Activated T-helper 2 cell treated with anti-CD3 and anti-CD28 coated beads, Interferon-gamma antibody, Interleukin-2, Interleukin-4, amounts not matched to agents 10 μg/mL and 5 μg/mL and 100 μg/mL, durations not matched to agents 14 hours and 24 hours and 36 hours (primary cell): ENCODE measurements around the gene IPCEF1. TPM values are rescaled to one million over a fixed set of nuclear protein-coding genes. Genes with fewer than 3 reads are reported as not detected.
"Not testable (repeated sequence)": the region's sequence is repeated elsewhere in the genome, so short reads cannot be mapped to it uniquely, and the experiment has no call there.

Experiments
- DNase-seq: peaks from one replicate; pipeline ENCODE4 v3.0.0; 2021; ENCODE audit warnings: low spot score
- H3K27ac Mint-ChIP-seq: one replicate; pipeline ENCODE4 v1.8.0; 2021; ENCODE audit warnings: mixed read lengths
- H3K27me3 Mint-ChIP-seq: one replicate; pipeline ENCODE4 v1.8.0; 2021; ENCODE audit warnings: low read depth, mixed read lengths
- H3K36me3 Mint-ChIP-seq: one replicate; pipeline ENCODE4 v1.8.0; 2021; ENCODE audit warnings: low read depth, mixed read lengths
- H3K4me1 Mint-ChIP-seq: one replicate; pipeline ENCODE4 v1.8.0; 2021; ENCODE audit warnings: low read depth, mixed read lengths
- H3K4me3 Mint-ChIP-seq: one replicate; pipeline ENCODE4 v1.8.0; 2021; ENCODE audit warnings: low read depth, mild to moderate bottlenecking, moderate library complexity, mixed read lengths
- H3K9me3 Mint-ChIP-seq: one replicate; pipeline ENCODE4 v1.8.0; 2021; ENCODE audit warnings: mixed read lengths
- intact Hi-C: fragments of 100-400 bp; cut with micrococcal nuclease; formaldehyde crosslinking; loops from one replicate; pipeline ENCODE4 v1.15.1; 2023
- total RNA-seq: library from RNA; stranded (reverse); gene quantifications from 2 replicates; pipeline ENCODE4 v1.2.3, GENCODE V29; 2022

IPCEF1 gene
- total RNA-seq, 1 donor from 2014 or later, result 0.34 TPM

DNA sequence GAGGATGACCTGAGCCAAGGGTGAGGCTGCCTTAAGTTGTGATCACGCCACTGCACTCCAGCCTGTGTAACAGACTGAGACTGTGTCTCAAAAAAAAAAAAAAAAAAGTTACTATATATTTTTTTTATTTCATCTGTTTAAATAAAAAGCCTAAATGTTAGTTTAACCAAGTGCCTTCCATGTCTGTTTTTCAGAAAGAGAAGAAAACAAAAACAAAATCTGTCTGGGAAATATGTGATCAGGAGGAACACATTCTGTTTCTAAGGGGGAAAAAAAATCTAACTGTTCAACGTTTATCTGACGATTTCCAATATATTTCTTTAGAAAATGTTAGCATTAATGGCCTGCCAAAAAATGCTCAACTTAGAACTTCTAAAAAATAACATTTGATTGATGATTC, 147.0 kb downstream of the IPCEF1 start:
- no peak overlapping the region for H3K4me3 Mint-ChIP-seq
- no peaks in the 10 kb centered on the region for H3K27me3 Mint-ChIP-seq
- no peaks in the 10 kb centered on the region for H3K4me1 Mint-ChIP-seq
- no peaks in the 10 kb centered on the region for H3K9me3 Mint-ChIP-seq
- no peak overlapping the region for H3K27ac Mint-ChIP-seq
- peaks cover under 1% of the 10 kb centered on the region for H3K36me3 Mint-ChIP-seq
- DNase-seq, result no peak
- intact Hi-C loops, result no loop called here

GRCh38 chr6:154206996-154207395, 149.6 kb downstream of the IPCEF1 start:
- no peaks in the 10 kb centered on the region for H3K27me3 Mint-ChIP-seq
- intact Hi-C loops, result no loop called here
- H3K4me1 Mint-ChIP-seq, result no peaks in the 10 kb centered on the region
- DNase-seq, result no peak
- peaks cover 7% of the 10 kb centered on the region for H3K36me3 Mint-ChIP-seq
- H3K9me3 Mint-ChIP-seq, result no peaks in the 10 kb centered on the region
- no peak overlapping the region for H3K27ac Mint-ChIP-seq
- H3K4me3 Mint-ChIP-seq, result no peak overlapping the region

- intact Hi-C loops, result no loop called here
- H3K4me1 Mint-ChIP-seq, result no peaks in the 10 kb centered on the region
- peaks cover 10% of the 10 kb centered on the region for H3K36me3 Mint-ChIP-seq
- H3K9me3 Mint-ChIP-seq, result no peaks in the 10 kb centered on the region
- no peak for DNase-seq
- H3K27ac Mint-ChIP-seq, result no peak overlapping the region
- H3K4me3 Mint-ChIP-seq, result no peak overlapping the region
- H3K27me3 Mint-ChIP-seq, result no peaks in the 10 kb centered on the region
Measured at GRCh38 chr6:154206141-154206540, 150.5 kb downstream of the IPCEF1 start.

DNA sequence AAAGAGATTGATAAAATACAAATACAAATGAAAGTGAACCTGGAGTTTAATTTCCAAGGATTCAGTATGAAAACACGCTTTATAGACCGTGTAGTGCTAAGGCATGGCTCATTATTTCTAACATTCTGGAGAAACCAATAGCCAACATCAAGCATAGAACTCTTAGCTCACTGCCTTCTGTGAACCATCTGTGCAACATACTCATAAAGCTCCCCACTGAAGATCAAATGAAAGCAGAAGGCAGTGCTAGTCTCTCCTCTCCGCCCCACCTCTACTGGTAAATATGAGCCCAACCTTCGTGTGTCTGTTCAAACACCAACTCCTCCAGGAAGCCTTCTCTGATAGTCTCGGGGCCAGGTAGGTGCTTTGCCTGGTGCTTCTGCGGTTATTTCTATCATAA, 153.6 kb downstream of the IPCEF1 start:
- intact Hi-C loops, result no loop called here
- H3K9me3 Mint-ChIP-seq, result no peaks in the 10 kb centered on the region
- H3K27me3 Mint-ChIP-seq, result no peaks in the 10 kb centered on the region
- H3K27ac Mint-ChIP-seq, result no peak overlapping the region
- H3K36me3 Mint-ChIP-seq, result peaks cover 11% of the 10 kb centered on the region
- DNase-seq, result no peak
- no peaks in the 10 kb centered on the region for H3K4me1 Mint-ChIP-seq
- no peak overlapping the region for H3K4me3 Mint-ChIP-seq

DNA sequence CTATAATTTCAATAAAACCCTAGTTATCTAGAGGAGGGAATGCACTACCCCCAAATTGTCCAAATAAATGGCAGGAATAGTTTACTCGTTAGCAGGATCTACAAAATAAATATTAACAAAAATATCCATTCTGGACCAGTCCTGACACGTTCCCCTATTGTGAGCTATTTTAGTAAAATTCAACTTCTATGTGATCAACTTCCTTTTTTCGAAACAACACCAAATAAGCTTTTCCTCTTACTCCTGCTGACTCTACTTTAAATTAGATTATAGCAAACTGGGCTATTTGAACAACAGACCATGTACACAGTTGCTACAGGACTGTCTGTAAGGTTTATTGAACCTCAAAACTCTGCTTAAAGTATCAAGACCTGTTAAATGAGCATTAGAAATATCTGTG, 154.3 kb downstream of the IPCEF1 start:
- H3K36me3 Mint-ChIP-seq, result peaks cover 11% of the 10 kb centered on the region
- no peak overlapping the region for H3K4me3 Mint-ChIP-seq
- no peaks in the 10 kb centered on the region for H3K27me3 Mint-ChIP-seq
- peaks cover 1% of the 10 kb centered on the region for H3K4me1 Mint-ChIP-seq
- intact Hi-C loops, result no loop called here
- no peak for DNase-seq
- H3K27ac Mint-ChIP-seq, result no peak overlapping the region
- H3K9me3 Mint-ChIP-seq, result no peaks in the 10 kb centered on the region

DNA sequence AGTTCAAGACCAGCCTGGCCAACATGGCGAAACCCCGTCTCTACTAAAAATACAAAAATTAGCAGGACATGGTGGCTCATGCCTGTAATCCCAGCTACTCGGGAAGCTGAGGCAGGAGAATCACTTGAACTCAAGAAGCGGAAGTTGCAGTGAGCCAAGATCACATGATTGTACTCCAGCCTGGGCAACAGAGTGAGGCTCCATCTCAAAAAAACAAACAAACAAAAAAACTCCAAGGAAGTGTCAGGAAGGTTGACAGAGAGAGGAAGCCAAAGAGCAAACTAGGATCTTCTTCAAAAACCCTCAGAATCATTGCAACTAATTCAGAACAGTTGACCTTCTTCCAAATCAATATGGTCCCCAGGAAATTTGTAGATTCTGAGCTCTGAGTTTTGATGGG, 154.9 kb downstream of the IPCEF1 start:
- H3K9me3 Mint-ChIP-seq, H3K27me3 Mint-ChIP-seq, H3K4me1 Mint-ChIP-seq, H3K4me3 Mint-ChIP-seq, H3K27ac Mint-ChIP-seq, DNase-seq, intact Hi-C loops: not testable (repeated sequence)
- peaks cover 11% of the 10 kb centered on the region for H3K36me3 Mint-ChIP-seq

- H3K27ac Mint-ChIP-seq, result no peak overlapping the region
- H3K4me1 Mint-ChIP-seq, result peaks cover 5% of the 10 kb centered on the region
- no peak overlapping the region for H3K4me3 Mint-ChIP-seq
- intact Hi-C loops, result no loop called here
- H3K9me3 Mint-ChIP-seq, result no peaks in the 10 kb centered on the region
- no peaks in the 10 kb centered on the region for H3K27me3 Mint-ChIP-seq
- peaks cover 4% of the 10 kb centered on the region for H3K36me3 Mint-ChIP-seq
- DNase-seq, result no peak
Measured at GRCh38 chr6:154197196-154197860, 159.3 kb downstream of the IPCEF1 start.

DNA sequence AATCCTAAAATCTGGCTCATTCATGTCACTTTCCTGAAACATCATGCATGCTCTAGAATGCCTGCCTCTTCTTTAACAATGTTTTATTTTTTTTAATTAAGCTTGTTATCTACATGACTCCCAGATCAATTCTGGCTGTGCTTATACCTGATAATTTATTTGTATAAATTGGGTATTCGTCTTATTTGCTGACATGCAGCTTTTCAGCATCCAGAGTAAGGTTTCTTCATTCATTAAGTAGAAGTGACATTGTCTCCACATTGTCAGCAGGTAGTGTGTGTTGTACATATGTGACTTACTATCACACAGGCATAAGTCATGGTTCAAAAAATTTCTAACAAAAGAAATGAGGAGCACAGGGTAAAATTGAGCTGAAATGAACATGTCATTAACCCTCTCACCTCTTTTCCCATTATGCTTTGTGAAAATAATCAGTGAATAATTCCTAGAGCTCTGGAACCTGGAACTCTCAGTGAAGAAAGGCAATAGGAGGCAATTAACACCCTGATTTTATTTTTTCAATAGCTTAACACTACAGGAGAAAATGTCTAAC, 160.2 kb downstream of the IPCEF1 start:
- intact Hi-C loops, result no loop called here
- H3K27me3 Mint-ChIP-seq, result no peaks in the 10 kb centered on the region
- peaks cover 5% of the 10 kb centered on the region for H3K4me1 Mint-ChIP-seq
- H3K9me3 Mint-ChIP-seq, result no peaks in the 10 kb centered on the region
- no peak overlapping the region for H3K4me3 Mint-ChIP-seq
- no peak overlapping the region for H3K27ac Mint-ChIP-seq
- DNase-seq, result no peak
- H3K36me3 Mint-ChIP-seq, result peaks cover 4% of the 10 kb centered on the region

DNA sequence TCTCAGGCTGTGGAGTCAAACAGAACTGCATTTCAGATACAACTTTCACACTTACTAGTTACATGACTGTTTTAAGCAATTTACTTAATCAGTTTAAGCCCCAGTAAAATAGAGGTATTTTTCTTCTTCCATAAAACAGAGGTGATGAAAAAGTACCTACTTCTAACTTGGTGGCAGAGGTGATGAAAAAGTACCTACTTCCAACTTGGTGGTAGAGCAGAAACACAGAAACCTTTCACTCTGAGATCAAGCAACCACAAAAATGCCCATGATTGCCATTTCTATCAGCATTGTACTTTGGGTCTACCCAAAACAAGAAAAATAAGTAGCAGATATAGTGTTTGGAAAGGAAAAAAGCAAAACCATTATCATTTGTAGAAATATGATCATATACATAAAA, 168.9 kb downstream of the IPCEF1 start:
- Mint-ChIP-seq H3K9me3 (peaks cover under 1% of the 10 kb centered on the region), H3K27ac (no peak overlapping the region), H3K4me3 (no peak overlapping the region), H3K4me1 (no peaks in the 10 kb centered on the region), H3K27me3 (no peaks in the 10 kb centered on the region), H3K36me3 (no peaks in the 10 kb centered on the region)
- intact Hi-C loops, result no loop called here
- no peak for DNase-seq

- DNase-seq, result no peak
- no peaks in the 10 kb centered on the region for H3K36me3 Mint-ChIP-seq
- H3K4me3 Mint-ChIP-seq, result no peak overlapping the region
- H3K9me3 Mint-ChIP-seq, result peaks cover 4% of the 10 kb centered on the region
- no peaks in the 10 kb centered on the region for H3K4me1 Mint-ChIP-seq
- no peak overlapping the region for H3K27ac Mint-ChIP-seq
- intact Hi-C loops, result no loop called here
- H3K27me3 Mint-ChIP-seq, result no peaks in the 10 kb centered on the region
Measured at GRCh38 chr6:154187203-154187602, 169.4 kb downstream of the IPCEF1 start.

DNA sequence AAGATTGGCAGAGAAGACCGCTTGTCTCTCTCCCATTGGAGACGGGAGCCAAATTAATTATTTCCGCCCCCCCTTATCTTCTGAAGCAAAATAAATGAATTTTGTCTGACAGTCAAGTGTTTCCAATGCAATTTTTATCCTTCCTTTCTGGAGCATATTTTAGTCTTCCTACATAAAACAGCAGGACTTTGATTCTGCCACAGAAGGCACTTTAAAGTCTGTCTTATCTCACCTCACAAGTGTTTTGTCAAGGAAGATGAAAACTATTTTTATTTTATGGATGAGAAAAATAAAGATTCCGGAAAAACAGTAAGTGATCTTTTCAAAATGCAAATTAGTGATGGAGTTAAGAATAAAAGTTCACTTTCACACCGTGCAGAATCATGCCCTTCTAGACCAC, 177.2 kb downstream of the IPCEF1 start:
- H3K4me3 Mint-ChIP-seq, result no peak overlapping the region
- H3K36me3 Mint-ChIP-seq, result no peaks in the 10 kb centered on the region
- H3K27me3 Mint-ChIP-seq, result peaks cover 6% of the 10 kb centered on the region
- intact Hi-C loops, result no loop called here
- H3K27ac Mint-ChIP-seq, result no peak overlapping the region
- H3K9me3 Mint-ChIP-seq, result peaks cover 19% of the 10 kb centered on the region
- H3K4me1 Mint-ChIP-seq, result no peaks in the 10 kb centered on the region
- no peak for DNase-seq

GRCh38 chr6:154172393-154172792, 184.2 kb downstream of the IPCEF1 start:
- H3K4me3 Mint-ChIP-seq, H3K27ac Mint-ChIP-seq, intact Hi-C loops, DNase-seq, H3K4me1 Mint-ChIP-seq, H3K36me3 Mint-ChIP-seq: not testable (repeated sequence)
- H3K27me3 Mint-ChIP-seq, result peaks cover 11% of the 10 kb centered on the region
- H3K9me3 Mint-ChIP-seq, result peaks cover 11% of the 10 kb centered on the region

GRCh38 chr6:154170106-154170505, 186.5 kb downstream of the IPCEF1 start:
- DNase-seq, result no peak
- H3K27ac Mint-ChIP-seq, result no peak overlapping the region
- H3K27me3 Mint-ChIP-seq, result peaks cover 9% of the 10 kb centered on the region
- H3K4me1 Mint-ChIP-seq, result peaks cover 9% of the 10 kb centered on the region
- H3K4me3 Mint-ChIP-seq, result no peak overlapping the region
- H3K9me3 Mint-ChIP-seq, result no peaks in the 10 kb centered on the region
- H3K36me3 Mint-ChIP-seq, result peaks cover 4% of the 10 kb centered on the region
- intact Hi-C loops, result no loop called here
